Fibroblast of lung (primary cell): ENCODE measurements around the gene COPS4.
"Not testable (repeated sequence)": the region's sequence is repeated elsewhere in the genome, so short reads cannot be mapped to it uniquely, and the experiment has no call there.

Source experiments
- CTCF ChIP-seq, 2 donors: IDR thresholded peaks in 1 of 2; conservative IDR thresholded peaks in 1 of 2; 1 replicate in 1 of 2; 2 replicates in 1 of 2; pipeline ENCODE4 v1.5.1; 2011 to 2012; ENCODE audit warnings: low read length in 2 of 2, control low read depth in 1 of 2, inconsistent platforms in 1 of 2, low read depth in 1 of 2, mild to moderate bottlenecking in 1 of 2
- EZH2 ChIP-seq: IDR thresholded peaks from 2 replicates; pipeline ENCODE4 v1.5.1; 2012; ENCODE audit warnings: low read length, control low read depth, mild to moderate bottlenecking; ENCODE audit errors: missing control alignments

- TF ChIP-seq CTCF (conservative IDR thresholded peaks at IDR 0.05 in 1 of 2, IDR thresholded peaks at IDR 0.05 in 1 of 2; ENCODE audit: low read depth in 1 of 2, low read length in 2 of 2); EZH2: not testable (repeated sequence)
Measured at GRCh38 chr4:83048781-83049180, 13.8 kb downstream of the COPS4 start.
